NCI-H146 treated with DMSO at 0.1 percent for 48 hours (cell line): ENCODE measurements around the gene TSPAN3.

ENCODE experiments used
- DNase-seq: peaks from one replicate; lab custom pipeline; 2025; ENCODE audit not compliant: unreplicated experiment; lab: John Stamatoyannopoulos, UW

Gene TSPAN3

GRCh38 chr15:77035584-77035983 is 35.3 kb downstream of the TSPAN3 start:
- no peak for DNase-seq

GRCh38 chr15:77034695-77035489 is 36.0 kb downstream of the TSPAN3 start:
- no peak for DNase-seq

- DNase-seq, result no peak
Observed at GRCh38 chr15:77033729-77034671, 36.9 kb downstream of the TSPAN3 start.

- DNase-seq, result no peak
Observed at GRCh38 chr15:77033417-77033728, 37.5 kb downstream of the TSPAN3 start.

GRCh38 chr15:77032647-77033416 is 38.1 kb downstream of the TSPAN3 start:
- no peak for DNase-seq

GRCh38 chr15:77032052-77032646 is 38.8 kb downstream of the TSPAN3 start:
- DNase-seq, result no peak

- peak; percentile 3 for DNase-seq
Observed at GRCh38 chr15:77031376-77032050, 39.4 kb downstream of the TSPAN3 start.

GRCh38 chr15:77030928-77031375 is 40.0 kb downstream of the TSPAN3 start:
- no peak for DNase-seq

- no peak for DNase-seq
Observed at GRCh38 chr15:77030048-77030927, 40.6 kb downstream of the TSPAN3 start.

- no peak for DNase-seq
Observed at GRCh38 chr15:77029166-77030047, 41.5 kb downstream of the TSPAN3 start.

- DNase-seq, result no peak
Observed at GRCh38 chr15:77028451-77029165, 42.3 kb downstream of the TSPAN3 start.

- no peak for DNase-seq
Observed at GRCh38 chr15:77027697-77028450, 43.0 kb downstream of the TSPAN3 start.

- no peak for DNase-seq
Observed at GRCh38 chr15:77027111-77027696, 43.7 kb downstream of the TSPAN3 start.

GRCh38 chr15:77026501-77027110 is 44.3 kb downstream of the TSPAN3 start:
- no peak for DNase-seq

- no peak for DNase-seq
Observed at GRCh38 chr15:77025941-77026411, 44.9 kb downstream of the TSPAN3 start.
